Measurements from ENCODE around the gene AHI1.
"Not testable (repeated sequence)": the region's sequence is repeated elsewhere in the genome, so short reads cannot be mapped to it uniquely, and the experiment has no call there.

The AHI1 gene

GRCh38 chr6:135505222-135505621, 7.7 kb upstream of the AHI1 start:
- DNase-seq: no peak

- DNase-seq: no peak
Observed at GRCh38 chr6:135504734-135505133, 7.2 kb upstream of the AHI1 start.

- DNase-seq: no peak
Observed at GRCh38 chr6:135503703-135504475, 6.3 kb upstream of the AHI1 start.

- DNase-seq: no peak
Observed at GRCh38 chr6:135499441-135500340, 2.2 kb upstream of the AHI1 start.

GRCh38 chr6:135498185-135498841, 773 bp upstream of the AHI1 start:
- peak; percentile 87 for DNase-seq

- DNase-seq: no peak
Observed at GRCh38 chr6:135496800-135497411, 634 bp downstream of the AHI1 start.

GRCh38 chr6:135493218-135493961, 4.2 kb downstream of the AHI1 start:
- no peak for DNase-seq

GRCh38 chr6:135490381-135490780, 7.2 kb downstream of the AHI1 start:
- no peak for DNase-seq

- peak; percentile 72 for DNase-seq
Observed at GRCh38 chr6:135488023-135488422, 9.5 kb downstream of the AHI1 start.

- DNase-seq: not testable (repeated sequence)
Observed at GRCh38 chr6:135483903-135484302, 13.6 kb downstream of the AHI1 start.

- DNase-seq: no peak
Observed at GRCh38 chr6:135481783-135482369, 15.7 kb downstream of the AHI1 start.

GRCh38 chr6:135479601-135480000, 17.9 kb downstream of the AHI1 start:
- no peak for DNase-seq

GRCh38 chr6:135478626-135479025, 18.9 kb downstream of the AHI1 start:
- no peak for DNase-seq

- peak; percentile 83 for DNase-seq
Observed at GRCh38 chr6:135475292-135475886, 22.2 kb downstream of the AHI1 start.

GRCh38 chr6:135474362-135474761, 23.2 kb downstream of the AHI1 start:
- DNase-seq: peak; percentile 31

GRCh38 chr6:135465903-135466302, 31.6 kb downstream of the AHI1 start:
- DNase-seq: no peak

- DNase-seq: no peak
Observed at GRCh38 chr6:135465307-135465706, 32.2 kb downstream of the AHI1 start.

GRCh38 chr6:135464634-135465033, 32.9 kb downstream of the AHI1 start:
- no peak for DNase-seq

GRCh38 chr6:135461208-135461607, 36.3 kb downstream of the AHI1 start:
- DNase-seq: no peak

- DNase-seq: peak; percentile 54
Observed at GRCh38 chr6:135458051-135458450, 39.5 kb downstream of the AHI1 start.

GRCh38 chr6:135451617-135452190, 45.8 kb downstream of the AHI1 start:
- peak; percentile 57 for DNase-seq
